Neural cell (in vitro differentiated cells): ENCODE data around the gene FRA10AC1. TPM values are rescaled to one million over a fixed set of nuclear protein-coding genes. Genes with fewer than 3 reads are reported as not detected.

Experiments used
- H2AFZ ChIP-seq: fragments of 200-600, 300-800 bp; sonication (generic), shearing (Covaris generic); 2 replicates; pipeline ENCODE4 v1.6.0; 2014; ENCODE audit warnings: low read depth, mild to moderate bottlenecking, antibody characterized with exemption, low read length, moderate library complexity
- H3F3A ChIP-seq: fragments of 200-600 bp; shearing (Covaris generic); 2 replicates; pipeline ENCODE4 v1.6.1; 2016; ENCODE audit warnings: mild to moderate bottlenecking, moderate library complexity, mixed read lengths, antibody characterized with exemption, low read length; ENCODE audit not compliant: insufficient read depth, poor library complexity, severe bottlenecking
- H3K27ac ChIP-seq: fragments of 200-600, 300-800 bp; sonication (generic), shearing (Covaris generic); 2 replicates; pipeline ENCODE4 v1.5.1; 2014; ENCODE audit warnings: mild to moderate bottlenecking, low read length, moderate library complexity
- H3K27me3 ChIP-seq: fragments of 300-800, 200-600 bp; sonication (generic), shearing (Covaris generic); 2 replicates; pipeline ENCODE4 v1.6.0; 2014; ENCODE audit warnings: mild to moderate bottlenecking, low read depth, low read length, moderate library complexity; ENCODE audit not compliant: insufficient read depth
- H3K36me3 ChIP-seq: fragments of 300-800, 200-600 bp; sonication (generic), shearing (Covaris generic); 2 replicates; pipeline ENCODE4 v1.5.1; 2014; ENCODE audit warnings: mild to moderate bottlenecking, antibody characterized with exemption, low read length, moderate library complexity; ENCODE audit not compliant: insufficient read depth
- H3K4me2 ChIP-seq: fragments of 300-800, 200-600 bp; sonication (generic), shearing (Covaris generic); 2 replicates; pipeline ENCODE4 v1.6.0; 2014; ENCODE audit warnings: mild to moderate bottlenecking, low read length
- H3K4me3 ChIP-seq: fragments of 300-800, 200-600 bp; sonication (generic), shearing (Covaris generic); 2 replicates; pipeline ENCODE4 v1.5.1; 2014; ENCODE audit warnings: mild to moderate bottlenecking, low read length, moderate library complexity
- H3K79me2 ChIP-seq: fragments of 200-600 bp; shearing (Covaris generic); replicated peaks from 2 replicates; pipeline ENCODE4 v1.6.0; 2014; ENCODE audit warnings: mild to moderate bottlenecking, low read length, moderate library complexity; ENCODE audit not compliant: insufficient read depth
- H3K9ac ChIP-seq: fragments of 300-800, 200-600 bp; sonication (generic), shearing (Covaris generic); 2 replicates; pipeline ENCODE4 v1.6.1; 2016; ENCODE audit warnings: mild to moderate bottlenecking, low read length, mixed read lengths
- H3K9me2 ChIP-seq: fragments of 200-600 bp; shearing (Covaris generic); 2 replicates; pipeline ENCODE4 v1.6.1; 2016; ENCODE audit warnings: mild to moderate bottlenecking, low read length, mixed read lengths; ENCODE audit not compliant: insufficient read depth
- H3K9me3 ChIP-seq: fragments of 200-600, 300-800 bp; sonication (generic), shearing (Covaris generic); 2 replicates; pipeline ENCODE4 v1.6.1; 2016; ENCODE audit warnings: mild to moderate bottlenecking, mixed run types, low read length, moderate library complexity, mixed read lengths
- H4K20me1 ChIP-seq: fragments of 200-600 bp; shearing (Covaris generic); 2 replicates; pipeline ENCODE4 v1.6.1; 2016; ENCODE audit warnings: mild to moderate bottlenecking, mixed run types; ENCODE audit not compliant: insufficient read depth
- CTCF ChIP-seq: fragments of 450-650 bp; IDR thresholded peaks from 2 replicates; pipeline ENCODE4 v1.5.1; 2014; ENCODE audit warnings: antibody characterized with exemption, mild to moderate bottlenecking, moderate library complexity; ENCODE audit not compliant: poor library complexity, severe bottlenecking
- EP300 ChIP-seq: fragments of 450-650 bp; conservative IDR thresholded peaks from 2 replicates; pipeline ENCODE4 v1.6.1; 2014; ENCODE audit warnings: antibody characterized with exemption, mild to moderate bottlenecking, moderate library complexity; ENCODE audit not compliant: poor library complexity, severe bottlenecking
- EZH2 ChIP-seq: fragments of 200-600, 300-800 bp; shearing (Covaris generic), sonication (generic); IDR thresholded peaks from 2 replicates; pipeline ENCODE4 v1.6.1; 2014; ENCODE audit warnings: antibody characterized with exemption, low read length, borderline replicate concordance, mild to moderate bottlenecking; ENCODE audit not compliant: insufficient read depth, poor library complexity, severe bottlenecking
- MXI1 ChIP-seq: fragments of 450-650 bp; conservative IDR thresholded peaks from 2 replicates; pipeline ENCODE4 v1.6.1; 2014; ENCODE audit warnings: antibody characterized with exemption, mild to moderate bottlenecking; ENCODE audit not compliant: poor library complexity, severe bottlenecking
- POLR2AphosphoS5 ChIP-seq: IDR thresholded peaks from 2 replicates; pipeline ENCODE4 v1.6.1; 2012
- RAD21 ChIP-seq: fragments of 450-650 bp; conservative IDR thresholded peaks from 2 replicates; pipeline ENCODE4 v1.6.1; 2014; ENCODE audit warnings: antibody characterized with exemption, mild to moderate bottlenecking, moderate library complexity
- REST ChIP-seq: IDR thresholded peaks from 2 replicates; pipeline ENCODE4 v1.6.1; 2012; ENCODE audit warnings: borderline replicate concordance
- SMC3 ChIP-seq: fragments of 450-650 bp; conservative IDR thresholded peaks from 2 replicates; pipeline ENCODE4 v1.6.1; 2014; ENCODE audit warnings: antibody characterized with exemption, mild to moderate bottlenecking, moderate library complexity; ENCODE audit not compliant: poor library complexity
- TAF1 ChIP-seq: IDR thresholded peaks from 2 replicates; pipeline ENCODE4 v1.6.1; 2012; ENCODE audit warnings: low read depth
- polyA minus RNA-seq: library from RNA; depleted of rRNA, polyadenylated mRNA; stranded (reverse); fragments of >200 nt; gene quantifications from 2 replicates; pipeline ENCODE4 v1.2.3, GENCODE V29; 2014
- polyA plus RNA-seq: library from polyadenylated mRNA; depleted of rRNA; stranded (reverse); fragments of >200 nt; gene quantifications from 2 replicates; pipeline ENCODE4 v1.2.3, GENCODE V29; 2014

The FRA10AC1 gene
- 15.7 and 22.8 TPM in 2 replicates for polyA plus RNA-seq
- 22.9 and 26.6 TPM in 2 replicates for polyA minus RNA-seq

- peak within 1 kb of the TSS; percentile 74 for H3K4me2 ChIP-seq
- H3K4me3 ChIP-seq = peak within 1 kb of the TSS; percentile 66
- H3K36me3 ChIP-seq = no peaks in the 10 kb centered on the region
- peak within 1 kb of the TSS; percentile 83 for H2AFZ ChIP-seq
- peak; percentile 89 for TF ChIP-seq RAD21
- peak; percentile 71 for TF ChIP-seq EP300
- TF ChIP-seq TAF1 = peak; percentile 98
- TF ChIP-seq POLR2AphosphoS5 = peak; percentile 92
- peak; percentile 91 for TF ChIP-seq CTCF
- TF ChIP-seq MXI1 = peak; percentile 70
- TF ChIP-seq EZH2 = no peak
- peak; percentile 90 for TF ChIP-seq SMC3
- TF ChIP-seq REST = peak; percentile 93
- no peaks in the 10 kb centered on the region for H4K20me1 ChIP-seq
- H3K27me3 ChIP-seq = no peaks in the 10 kb centered on the region
- peak within 1 kb of the TSS; percentile 92 for H3K27ac ChIP-seq
- H3K9me2 ChIP-seq = no peaks in the 10 kb centered on the region
- H3K79me2 ChIP-seq = no peaks in the 10 kb centered on the region
- peak within 1 kb of the TSS; percentile 82 for H3K9ac ChIP-seq
- no peaks in the 10 kb centered on the region for H3K9me3 ChIP-seq
- H3F3A ChIP-seq = no peaks in the 10 kb centered on the region
Observed at GRCh38 chr10:93702210-93703001, at the start of gene FRA10AC1. Gene FRA10AC1, minus strand, starts transcription at chr10:93702592. Its CDS starts 2,486 bp downstream, at chr10:93700106.

GRCh38 chr10:93751832-93752231 is 49.4 kb upstream of the FRA10AC1 start:
- H3K9ac ChIP-seq = no peak overlapping the region

More at GRCh38 chr10:93751832-93752231, 49.4 kb upstream of the FRA10AC1 start:
- Histone ChIP-seq H4K20me1 (no peaks in the 10 kb centered on the region), H3K27me3 (no peaks in the 10 kb centered on the region), H3K9me2 (no peaks in the 10 kb centered on the region), H3K27ac (no peak overlapping the region), H3K9me3 (no peaks in the 10 kb centered on the region), H3K36me3 (no peaks in the 10 kb centered on the region), H2AFZ (no peak overlapping the region), H3K4me2 (no peak overlapping the region), H3K79me2 (no peaks in the 10 kb centered on the region), H3F3A (no peaks in the 10 kb centered on the region), H3K4me3 (peak overlapping the region; percentile 39)
- TF ChIP-seq SMC3 (no peak), CTCF (no peak), RAD21 (no peak), REST (no peak), EP300 (no peak), EZH2 (no peak), MXI1 (no peak), POLR2AphosphoS5 (no peak), TAF1 (no peak)
